Measurements from ENCODE around the gene ZNF649.

Gene ZNF649

GRCh38 chr19:51889934-51890333 lies 14.9 kb downstream of the ZNF649 start:
- H3K27me3 ChIP-seq (ENCODE audit: low read length), result no peaks in the 10 kb centered on the region
- H3K4me2 ChIP-seq (ENCODE audit: low read depth, low read length, poor library complexity, severe bottlenecking), result no peak overlapping the region
- TF ChIP-seq CTCF (IDR thresholded peaks at IDR 0.05; ENCODE audit: insufficient read depth, low read length, poor library complexity, severe bottlenecking) (no peak), EZH2phosphoT487 (conservative IDR thresholded peaks at IDR 0.05; ENCODE audit: low read length) (no peak)
- no peak overlapping the region for H3K4me3 ChIP-seq (ENCODE audit: insufficient read depth, low read length, poor library complexity, severe bottlenecking)
- no peaks in the 10 kb centered on the region for H3K79me2 ChIP-seq (ENCODE audit: insufficient read depth, low read length)
- no peaks in the 10 kb centered on the region for H4K20me1 ChIP-seq (ENCODE audit: low read depth, low read length)
- H3F3A ChIP-seq (ENCODE audit: insufficient read depth), result no peaks in the 10 kb centered on the region
- no peaks in the 10 kb centered on the region for H3K36me3 ChIP-seq (ENCODE audit: low read length)
- H3K9ac ChIP-seq (ENCODE audit: low read length), result no peak overlapping the region
- peaks cover 19% of the 10 kb centered on the region; the same call in 1 of the 2 replicates for H3K9me3 ChIP-seq (ENCODE audit: insufficient read depth, low read length)
- H3K27ac ChIP-seq (ENCODE audit: low read depth, low read length), result no peak overlapping the region
- H2AFZ ChIP-seq (ENCODE audit: low read depth, low read length, severe bottlenecking), result no peak overlapping the region
- H3K9me2 ChIP-seq (replicated peaks; ENCODE audit: insufficient read depth, low read length), result no peaks in the 10 kb centered on the region

GRCh38 chr19:51887522-51888498 lies 17.0 kb downstream of the ZNF649 start, which contains the start of gene ZNF577:
Gene ZNF577 (minus strand): TSS chr19:51887951. CDS start chr19:51880382, 7,569 bp downstream.
- no peaks in the 10 kb centered on the region for H4K20me1 ChIP-seq (ENCODE audit: low read depth, low read length)
- H3F3A ChIP-seq (ENCODE audit: insufficient read depth), result no peaks in the 10 kb centered on the region
- no peaks in the 10 kb centered on the region for H3K27me3 ChIP-seq (ENCODE audit: low read length)
- no peak within 1 kb of the TSS for H3K9ac ChIP-seq (ENCODE audit: low read length)
- H3K36me3 ChIP-seq (ENCODE audit: low read length), result no peaks in the 10 kb centered on the region
- no peak within 1 kb of the TSS for H2AFZ ChIP-seq (ENCODE audit: low read depth, low read length, severe bottlenecking)
- H3K9me3 ChIP-seq (ENCODE audit: insufficient read depth, low read length), result peaks cover 19% of the 10 kb centered on the region; the same call in 1 of the 2 replicates
- TF ChIP-seq CTCF (IDR thresholded peaks at IDR 0.05; ENCODE audit: insufficient read depth, low read length, poor library complexity, severe bottlenecking), result no peak
- TF ChIP-seq EZH2phosphoT487 (conservative IDR thresholded peaks at IDR 0.05; ENCODE audit: low read length), result no peak
- no peak within 1 kb of the TSS for H3K4me2 ChIP-seq (ENCODE audit: low read depth, low read length, poor library complexity, severe bottlenecking)
- no peaks in the 10 kb centered on the region for H3K9me2 ChIP-seq (replicated peaks; ENCODE audit: insufficient read depth, low read length)
- no peaks in the 10 kb centered on the region for H3K79me2 ChIP-seq (ENCODE audit: insufficient read depth, low read length)
- no peak within 1 kb of the TSS for H3K4me3 ChIP-seq (ENCODE audit: insufficient read depth, low read length, poor library complexity, severe bottlenecking)
- no peak within 1 kb of the TSS for H3K27ac ChIP-seq (ENCODE audit: low read depth, low read length)

- no peak overlapping the region for H2AFZ ChIP-seq (ENCODE audit: low read depth, low read length, severe bottlenecking)
- H3K9me2 ChIP-seq (replicated peaks; ENCODE audit: insufficient read depth, low read length), result no peaks in the 10 kb centered on the region
- no peak overlapping the region for H3K27ac ChIP-seq (ENCODE audit: low read depth, low read length)
- H4K20me1 ChIP-seq (ENCODE audit: low read depth, low read length), result no peaks in the 10 kb centered on the region
- no peak for TF ChIP-seq CTCF (IDR thresholded peaks at IDR 0.05; ENCODE audit: insufficient read depth, low read length, poor library complexity, severe bottlenecking)
- no peak for TF ChIP-seq EZH2phosphoT487 (conservative IDR thresholded peaks at IDR 0.05; ENCODE audit: low read length)
- no peak overlapping the region for H3K4me2 ChIP-seq (ENCODE audit: low read depth, low read length, poor library complexity, severe bottlenecking)
- H3K9ac ChIP-seq (ENCODE audit: low read length), result no peak overlapping the region
- no peak overlapping the region for H3K4me3 ChIP-seq (ENCODE audit: insufficient read depth, low read length, poor library complexity, severe bottlenecking)
- H3K9me3 ChIP-seq (ENCODE audit: insufficient read depth, low read length), result peaks cover 4% of the 10 kb centered on the region; the same call in 1 of the 2 replicates
- no peaks in the 10 kb centered on the region for H3K27me3 ChIP-seq (ENCODE audit: low read length)
- H3F3A ChIP-seq (ENCODE audit: insufficient read depth), result no peaks in the 10 kb centered on the region
- H3K79me2 ChIP-seq (ENCODE audit: insufficient read depth, low read length), result no peaks in the 10 kb centered on the region
- H3K36me3 ChIP-seq (ENCODE audit: low read length), result no peaks in the 10 kb centered on the region
Measured at GRCh38 chr19:51884713-51885112, 20.1 kb downstream of the ZNF649 start.

Data from SU-DHL-6 (cell line).